Heart left ventricle (tissue), 16 donors: Measurements from ENCODE around the gene DTYMK. TPM values are rescaled to one million over a fixed set of nuclear protein-coding genes. Genes with fewer than 3 reads are reported as not detected.

Experiments used
- ATAC-seq, 4 donors: fragments of 200-7000 bp; cut with Tn5 transposase; one replicate each; pipeline ENCODE4 v1.9.1; 2020 to 2022; ENCODE audit warnings: moderate library complexity in 4 of 4, mild to moderate bottlenecking in 3 of 4, moderate number of reproducible peaks in 1 of 4
- DNase-seq, 5 donors: peaks; one replicate each; pipeline ENCODE4 v3.0.0-alpha.2; 2020
- H3K27ac ChIP-seq, 12 donors: fragments of 200-600 bp; sonication (generic) in 4 of 12; one replicate each; pipeline versions ENCODE4 v1.5.0 to v1.8.0; 2016 to 2022; ENCODE audit warnings: mild to moderate bottlenecking in 2 of 12
- H3K27me3 ChIP-seq, 9 donors: fragments of 200-600 bp; sonication (generic) in 2 of 9; one replicate each; pipeline versions ENCODE4 v1.5.1 to v1.8.0; 2016 to 2022; ENCODE audit warnings: mild to moderate bottlenecking in 3 of 9
- H3K36me3 ChIP-seq, 9 donors: fragments of 200-600 bp; sonication (generic) in 2 of 9; one replicate each; pipeline versions ENCODE4 v1.5.0 to v1.8.0; 2018 to 2022; ENCODE audit warnings: mild to moderate bottlenecking in 2 of 9
- H3K4me1 ChIP-seq, 12 donors: fragments of 200-600 bp; sonication (generic) in 4 of 12; one replicate each; pipeline versions ENCODE4 v1.5.0 to v1.8.0; 2016 to 2022; ENCODE audit warnings: mild to moderate bottlenecking in 3 of 12
- H3K4me3 ChIP-seq, 12 donors: fragments of 200-600 bp; sonication (generic) in 4 of 12; one replicate each; pipeline versions ENCODE4 v1.5.0 to v1.8.0; 2017 to 2022; ENCODE audit warnings: mild to moderate bottlenecking in 9 of 12, moderate library complexity in 4 of 12
- H3K9me3 ChIP-seq, 12 donors: fragments of 200-600 bp; sonication (generic) in 4 of 12; one replicate each; pipeline versions ENCODE4 v1.5.0 to v1.8.0; 2016 to 2022; ENCODE audit warnings: mild to moderate bottlenecking in 1 of 12
- POLR2A ChIP-seq, 2 donors: fragments of 450-650 bp; IDR thresholded peaks; one replicate each; pipeline ENCODE4 v1.6.1; 2017; ENCODE audit warnings: antibody characterized with exemption in 2 of 2, mild to moderate bottlenecking in 2 of 2, moderate library complexity in 2 of 2
- WGBS, 4 donors: extraction: QIAGEN DNeasy Blood & Tissue Kit in 2 of 4; methylation state at CpG; one replicate each; pipeline versions ENCODE4 v1.1.5 to v1.1.7; 2013 to 2018; 5-methylcytosine and 5-hydroxymethylcytosine counted together
- intact Hi-C, 10 donors: fragments of 100-400 bp; cut with DNase I; formaldehyde crosslinking; loops; one replicate each; pipeline versions ENCODE4 v1.11.1 to v1.14.2; 2022
- polyA plus RNA-seq, 2 donors: library from polyadenylated mRNA; stranded (reverse); fragments of 200-250 nt; gene quantifications; one replicate each; pipeline ENCODE4 v1.2.3, GENCODE V29; 2013
- total RNA-seq, 9 donors: library from RNA; depleted of rRNA in 2 of 9; stranded (reverse); fragments of >200 nt in 2 of 9; fragmentation: NEBNext Ultra II Directional in 3 of 9; extraction: Animal tissue kit (Norgen Biotek cat#: 25700) in 3 of 9; gene quantifications; one replicate each; pipeline versions ENCODE4 v1.1.0 to v1.2.4, GENCODE V29; 2016 to 2023
- TF ChIP-seq, protein P1 (sequence below), 12 donors: fragments of 200-600 bp; sonication (generic) in 4 of 12; IDR thresholded peaks; one replicate each; pipeline versions ENCODE4 v1.5.0 to v1.8.0; 2018 to 2022; ENCODE audit warnings: antibody characterized with exemption in 12 of 12, mild to moderate bottlenecking in 5 of 12
- donor health status: ischemic (EF 13 %, LVEDD 7.1; RV severe dilation, severe dysfunction).
- donor health status: healthy with polysubstance abuse.
- donor health status: DM: no; HTN: yes; CAD: no.
- donor health status: DM: no; HTN: no; CAD: no.
- donor health status: ischemic (EF 25% LVEDD 6.9; RV normal size, moderate dysfunction).
- donor health status: ischemic (EF 25% LVEDD 5.7; RV mildly dilated, moderate dysfunction).
- donor health status: healthy.
- donor health status: DM: yes; HTN: yes; CAD: no.
- donor health status: ischemic (EF 35%, LVEDD 5.7; RV mildly dilated, moderate dysfunction).
- donor health status: nonischemic (EF 11% LVEDD 7.7; RV severe dilation, severe dysfunction).
- donor health status: DM: yes; HTN: yes; CAD: no.
- donor health status: PGD.
- donor health status: ischemic (EF 29% LVEDD 5.4; RV normal size, mild dysfunction).
- donor health status: nonischemic (EF 23%, LVEDD 6.1; RV moderate dilation, normal function).

The DTYMK gene
- total and polyA plus RNA-seq, 11 donors: 7.5 to 21.0 (median 8.9) TPM

DNA sequence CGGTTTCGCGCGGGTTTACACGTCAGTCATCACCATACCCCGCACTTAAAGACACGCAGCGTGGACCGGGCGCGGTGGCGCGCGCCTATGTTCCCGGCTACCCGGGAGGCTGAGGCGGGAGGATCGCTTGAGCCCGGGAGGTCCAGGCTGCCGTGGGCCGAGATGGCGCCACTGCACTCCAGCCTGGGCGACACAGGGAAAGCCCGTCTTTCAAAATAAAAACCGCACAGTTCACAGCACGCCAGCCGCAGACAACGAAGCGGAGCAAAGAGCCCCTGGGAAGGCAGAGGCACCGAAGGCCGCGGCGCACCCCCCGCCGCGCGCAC is 328 bp downstream of the DTYMK start:
- DNase-seq (no peak), ATAC-seq (peak in 2 of 4 donors; percentile 1 to 10)

DNA sequence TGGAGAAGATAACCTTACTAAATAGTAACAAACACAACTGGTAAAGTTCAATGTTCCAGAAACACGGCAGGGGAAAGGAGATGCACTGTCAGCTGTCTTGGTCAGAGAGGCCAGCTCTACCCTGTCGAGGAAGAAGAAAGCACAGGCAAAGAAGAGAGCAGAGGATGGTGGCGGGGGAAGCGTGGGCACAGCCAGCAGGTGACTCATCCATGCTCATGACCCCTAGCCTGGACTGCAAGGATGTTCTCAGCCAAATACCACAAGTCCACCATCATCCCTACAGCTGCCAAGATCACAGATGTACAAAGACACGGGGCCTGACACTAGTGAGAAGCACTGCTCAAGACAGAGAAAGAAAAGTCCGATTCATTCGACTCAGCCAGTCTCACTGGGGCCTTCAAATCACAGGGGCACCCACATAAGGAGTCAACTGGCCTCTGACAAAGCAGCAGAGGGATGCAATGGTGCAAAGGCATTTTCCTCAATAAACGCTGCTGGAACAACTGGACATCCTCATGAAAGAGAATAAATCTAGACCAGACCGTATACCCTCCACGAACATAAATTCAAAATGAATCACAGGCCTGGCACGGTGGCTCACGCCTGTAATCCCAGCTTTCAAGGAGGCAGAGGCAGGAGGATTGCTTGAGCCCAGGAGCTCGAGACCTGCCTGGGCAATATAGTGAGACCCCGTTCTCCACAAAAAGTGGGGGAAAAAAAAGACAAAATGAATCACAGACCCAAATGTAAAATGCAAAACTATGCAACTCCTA is 5.6 kb downstream of the DTYMK start:
- no peak for TF ChIP-seq POLR2A (IDR thresholded peaks at IDR 0.05)
- TF ChIP-seq, protein P1, sequence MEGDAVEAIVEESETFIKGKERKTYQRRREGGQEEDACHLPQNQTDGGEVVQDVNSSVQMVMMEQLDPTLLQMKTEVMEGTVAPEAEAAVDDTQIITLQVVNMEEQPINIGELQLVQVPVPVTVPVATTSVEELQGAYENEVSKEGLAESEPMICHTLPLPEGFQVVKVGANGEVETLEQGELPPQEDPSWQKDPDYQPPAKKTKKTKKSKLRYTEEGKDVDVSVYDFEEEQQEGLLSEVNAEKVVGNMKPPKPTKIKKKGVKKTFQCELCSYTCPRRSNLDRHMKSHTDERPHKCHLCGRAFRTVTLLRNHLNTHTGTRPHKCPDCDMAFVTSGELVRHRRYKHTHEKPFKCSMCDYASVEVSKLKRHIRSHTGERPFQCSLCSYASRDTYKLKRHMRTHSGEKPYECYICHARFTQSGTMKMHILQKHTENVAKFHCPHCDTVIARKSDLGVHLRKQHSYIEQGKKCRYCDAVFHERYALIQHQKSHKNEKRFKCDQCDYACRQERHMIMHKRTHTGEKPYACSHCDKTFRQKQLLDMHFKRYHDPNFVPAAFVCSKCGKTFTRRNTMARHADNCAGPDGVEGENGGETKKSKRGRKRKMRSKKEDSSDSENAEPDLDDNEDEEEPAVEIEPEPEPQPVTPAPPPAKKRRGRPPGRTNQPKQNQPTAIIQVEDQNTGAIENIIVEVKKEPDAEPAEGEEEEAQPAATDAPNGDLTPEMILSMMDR (IDR thresholded peaks at IDR 0.05): no peak
- DNase-seq: peak in 1 of 5 donors; percentile 49
- peak; percentile 25 to 86 (median 70) for ATAC-seq

More for the DNA sequence above, 328 bp downstream of the DTYMK start:
- 0 to 1% (median 1%) methylated on average over 29 to 37 of the region's 37 CpGs for WGBS, 4 donors
- H3K9me3 ChIP-seq: no peaks in the 10 kb centered on the region
- TF ChIP-seq POLR2A (IDR thresholded peaks at IDR 0.05): no peak
- TF ChIP-seq, protein P1 (IDR thresholded peaks at IDR 0.05): no peak
- peak overlapping the region; percentile 64 to 99 (median 93) for H3K4me3 ChIP-seq
- intact Hi-C loops: loop anchor here in 1 of 10 donors (2.0 kb wide), 1 partner anchor 15 kb away; no protein-coding TSS in a partner anchor
- peaks cover 4 to 32% (median 22%) of the 10 kb centered on the region in 12 donors for H3K4me1 ChIP-seq
- peak overlapping the region in 11 of 12 donors; percentile 27 to 96 (median 94) for H3K27ac ChIP-seq
- H3K36me3 ChIP-seq: peaks cover 0 to 57% (median 19%) of the 10 kb centered on the region in 9 donors
- no peaks in the 10 kb centered on the region for H3K27me3 ChIP-seq

DNA sequence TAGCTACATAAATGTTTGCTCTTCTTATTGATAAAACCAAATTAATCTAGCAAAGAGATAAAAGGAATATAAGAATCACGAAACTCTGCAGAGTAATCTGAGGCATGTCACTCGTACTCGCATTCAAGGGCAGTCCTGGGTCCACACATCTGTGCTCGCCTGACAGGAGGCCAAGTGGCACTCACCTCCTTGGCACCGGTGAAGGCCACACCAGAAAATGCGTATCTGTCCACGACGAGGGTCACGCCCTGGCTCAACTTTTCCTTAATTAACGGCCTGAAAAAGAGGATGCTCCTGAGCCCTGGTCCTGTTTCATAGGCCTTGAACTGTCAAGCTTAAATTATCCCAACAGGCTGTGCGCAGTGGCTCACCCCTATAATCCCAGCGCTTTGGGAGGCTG is 6.6 kb downstream of the DTYMK start:
- Histone ChIP-seq H3K27me3 (no peaks in the 10 kb centered on the region), H3K36me3 (peaks cover 0 to 91% (median 46%) of the 10 kb centered on the region in 9 donors), H3K4me3 (no peak overlapping the region), H3K4me1 (peaks cover 0 to 7% (median 2%) of the 10 kb centered on the region in 12 donors), H3K27ac (no peak overlapping the region), H3K9me3 (no peaks in the 10 kb centered on the region)
- intact Hi-C loops: no loop called here
- DNase-seq (no peak), ATAC-seq (no peak)
- TF ChIP-seq, protein P1 (IDR thresholded peaks at IDR 0.05): no peak
- TF ChIP-seq POLR2A (IDR thresholded peaks at IDR 0.05): no peak
- WGBS, 4 donors: 90 to 94% (median 93%) methylated on average over 12 of the region's 12 CpGs

More for the DNA sequence above, 5.6 kb downstream of the DTYMK start:
- Histone ChIP-seq H3K4me3 (no peak overlapping the region), H3K9me3 (no peaks in the 10 kb centered on the region), H3K27me3 (no peaks in the 10 kb centered on the region), H3K36me3 (peaks cover 0 to 87% (median 41%) of the 10 kb centered on the region in 9 donors), H3K4me1 (peaks cover 0 to 15% (median 8%) of the 10 kb centered on the region in 12 donors), H3K27ac (peak overlapping the region in 1 of 12 donors; percentile 37)
- WGBS, 4 donors: 81 to 87% (median 87%) methylated on average over 14 of the region's 14 CpGs
- intact Hi-C loops: no loop called here

DNA sequence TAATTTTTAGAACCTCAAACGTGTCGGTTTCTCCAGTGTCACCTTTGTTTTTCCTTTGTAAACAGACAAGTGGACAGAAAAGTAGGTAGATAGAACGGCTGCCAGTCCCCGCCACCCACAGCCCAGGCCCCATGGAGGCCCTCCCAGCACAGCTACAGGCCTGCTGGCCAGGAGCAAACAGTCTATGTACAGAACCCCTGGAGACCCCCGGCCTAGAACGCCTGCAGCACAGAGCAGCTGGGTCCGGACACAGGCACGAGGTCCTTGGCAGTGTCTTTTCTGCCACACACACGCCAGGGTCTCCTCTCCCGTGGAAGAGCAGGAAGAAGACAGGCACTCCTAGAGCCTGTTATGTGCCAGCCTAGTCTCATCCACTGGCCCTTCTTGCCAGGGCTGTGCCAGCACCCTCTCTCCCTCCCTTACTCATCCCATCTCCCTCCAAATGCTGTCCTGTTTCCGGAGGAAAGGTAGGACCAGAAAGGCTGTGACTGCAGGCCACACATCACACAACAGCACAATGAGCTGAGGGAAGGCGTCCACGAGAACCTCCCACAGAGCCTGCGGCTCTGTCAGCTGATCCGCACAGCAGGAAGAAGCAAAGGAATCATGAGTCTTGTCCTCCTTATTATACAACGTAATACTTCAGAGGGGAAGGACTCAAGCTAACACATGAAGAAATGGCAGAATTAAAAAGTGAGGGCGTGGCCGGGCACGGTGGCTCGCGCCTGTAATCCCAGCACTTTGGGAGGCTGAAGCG is 7.7 kb downstream of the DTYMK start:
- H3K27me3 ChIP-seq: no peaks in the 10 kb centered on the region
- 88 to 95% (median 94%) methylated on average over 22 of the region's 22 CpGs for WGBS, 4 donors
- ATAC-seq: no peak
- H3K27ac ChIP-seq: no peak overlapping the region
- peaks cover 0 to 92% (median 46%) of the 10 kb centered on the region in 9 donors for H3K36me3 ChIP-seq
- H3K4me3 ChIP-seq: no peak overlapping the region
- TF ChIP-seq, protein P1 (IDR thresholded peaks at IDR 0.05): no peak
- TF ChIP-seq POLR2A (IDR thresholded peaks at IDR 0.05): no peak
- H3K4me1 ChIP-seq: peaks cover 0 to 11% (median 4%) of the 10 kb centered on the region in 12 donors
- intact Hi-C loops: no loop called here
- no peaks in the 10 kb centered on the region for H3K9me3 ChIP-seq
- DNase-seq: no peak
